ENCODE measurements around the gene TPO. TPM values are rescaled to one million over a fixed set of nuclear protein-coding genes. Genes with fewer than 3 reads are reported as not detected.

The TPO gene
- polyA plus RNA-seq, 1 donor from 2014 or later: not detected

DNA sequence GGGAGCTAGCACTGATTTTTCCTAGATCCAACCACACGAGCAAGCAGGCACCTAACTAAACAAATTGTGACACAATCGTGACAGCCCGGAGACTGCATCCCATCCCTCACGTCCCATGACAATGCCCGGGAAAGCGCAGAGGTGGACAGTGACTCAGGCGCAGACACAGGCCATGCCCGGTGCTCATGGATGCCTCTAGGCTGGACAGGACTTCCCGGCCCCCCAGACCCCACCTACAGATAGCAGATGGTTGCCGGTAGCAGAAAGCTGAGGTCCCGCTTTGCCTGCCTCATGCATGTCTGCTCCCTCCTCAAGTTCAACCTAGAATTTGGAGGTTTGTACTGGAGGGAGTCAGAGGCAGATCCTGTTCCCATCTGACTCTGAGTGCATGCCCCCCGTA, 81.0 kb downstream of the TPO start:
- Histone ChIP-seq H3K9me3 (ENCODE audit: low read length) (no peaks in the 10 kb centered on the region), H3K9me2 (ENCODE audit: insufficient read depth, low read length) (no peaks in the 10 kb centered on the region), H3K9ac (ENCODE audit: low read length) (no peak overlapping the region), H3F3A (ENCODE audit: insufficient read depth, low read length, poor library complexity, severe bottlenecking) (no peaks in the 10 kb centered on the region), H3K27me3 (ENCODE audit: insufficient read depth, low read depth, low read length) (no peaks in the 10 kb centered on the region), H2AFZ (ENCODE audit: low read depth, low read length) (no peak overlapping the region), H3K4me3 (ENCODE audit: low read length) (no peak overlapping the region), H3K4me2 (ENCODE audit: low read length) (no peak overlapping the region), H3K79me2 (replicated peaks; ENCODE audit: insufficient read depth, low read length) (no peaks in the 10 kb centered on the region), H3K27ac (ENCODE audit: low read length) (no peak overlapping the region), H4K20me1 (ENCODE audit: insufficient read depth) (no peaks in the 10 kb centered on the region), H3K36me3 (ENCODE audit: insufficient read depth, low read length) (no peaks in the 10 kb centered on the region)
- TF ChIP-seq REST (IDR thresholded peaks at IDR 0.05; ENCODE audit: borderline replicate concordance) (no peak), RAD21 (conservative IDR thresholded peaks at IDR 0.05) (no peak), POLR2AphosphoS5 (IDR thresholded peaks at IDR 0.05) (no peak), EP300 (conservative IDR thresholded peaks at IDR 0.05; ENCODE audit: poor library complexity, severe bottlenecking) (no peak), EZH2 (IDR thresholded peaks at IDR 0.05; ENCODE audit: borderline replicate concordance, insufficient read depth, low read length, poor library complexity, severe bottlenecking) (no peak), SMC3 (conservative IDR thresholded peaks at IDR 0.05; ENCODE audit: poor library complexity) (no peak), MXI1 (conservative IDR thresholded peaks at IDR 0.05; ENCODE audit: poor library complexity, severe bottlenecking) (no peak), TAF1 (IDR thresholded peaks at IDR 0.05; ENCODE audit: low read depth) (no peak)
- TF ChIP-seq, protein P1, sequence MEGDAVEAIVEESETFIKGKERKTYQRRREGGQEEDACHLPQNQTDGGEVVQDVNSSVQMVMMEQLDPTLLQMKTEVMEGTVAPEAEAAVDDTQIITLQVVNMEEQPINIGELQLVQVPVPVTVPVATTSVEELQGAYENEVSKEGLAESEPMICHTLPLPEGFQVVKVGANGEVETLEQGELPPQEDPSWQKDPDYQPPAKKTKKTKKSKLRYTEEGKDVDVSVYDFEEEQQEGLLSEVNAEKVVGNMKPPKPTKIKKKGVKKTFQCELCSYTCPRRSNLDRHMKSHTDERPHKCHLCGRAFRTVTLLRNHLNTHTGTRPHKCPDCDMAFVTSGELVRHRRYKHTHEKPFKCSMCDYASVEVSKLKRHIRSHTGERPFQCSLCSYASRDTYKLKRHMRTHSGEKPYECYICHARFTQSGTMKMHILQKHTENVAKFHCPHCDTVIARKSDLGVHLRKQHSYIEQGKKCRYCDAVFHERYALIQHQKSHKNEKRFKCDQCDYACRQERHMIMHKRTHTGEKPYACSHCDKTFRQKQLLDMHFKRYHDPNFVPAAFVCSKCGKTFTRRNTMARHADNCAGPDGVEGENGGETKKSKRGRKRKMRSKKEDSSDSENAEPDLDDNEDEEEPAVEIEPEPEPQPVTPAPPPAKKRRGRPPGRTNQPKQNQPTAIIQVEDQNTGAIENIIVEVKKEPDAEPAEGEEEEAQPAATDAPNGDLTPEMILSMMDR (IDR thresholded peaks at IDR 0.05; ENCODE audit: poor library complexity, severe bottlenecking): no peak

DNA sequence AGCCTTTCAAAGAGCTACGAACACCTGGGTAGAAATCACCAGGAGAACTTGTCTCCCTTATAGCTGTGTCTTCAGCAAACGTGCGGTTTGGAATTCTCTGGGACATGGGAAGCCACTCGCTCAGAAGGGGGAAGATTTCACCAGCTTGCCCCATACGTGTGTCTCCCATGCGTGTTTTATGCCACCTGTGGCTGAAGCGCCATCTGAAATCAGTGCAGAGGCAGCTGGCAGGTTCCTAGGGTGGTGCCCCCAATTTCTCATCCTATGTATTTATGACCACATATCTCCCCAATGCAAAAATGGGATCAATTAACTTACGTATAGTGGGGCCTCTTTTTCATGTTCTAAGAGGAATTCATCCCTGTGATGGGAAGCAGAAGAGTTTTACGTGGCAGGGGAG, 81.6 kb downstream of the TPO start:
- Histone ChIP-seq H3K36me3 (ENCODE audit: insufficient read depth, low read length) (no peaks in the 10 kb centered on the region), H3K27me3 (ENCODE audit: insufficient read depth, low read depth, low read length) (no peaks in the 10 kb centered on the region), H3K79me2 (replicated peaks; ENCODE audit: insufficient read depth, low read length) (no peaks in the 10 kb centered on the region), H3K4me3 (ENCODE audit: low read length) (no peak overlapping the region), H4K20me1 (ENCODE audit: insufficient read depth) (no peaks in the 10 kb centered on the region), H3K9ac (ENCODE audit: low read length) (no peak overlapping the region), H3K9me2 (ENCODE audit: insufficient read depth, low read length) (no peaks in the 10 kb centered on the region), H3K27ac (ENCODE audit: low read length) (no peak overlapping the region), H2AFZ (ENCODE audit: low read depth, low read length) (no peak overlapping the region), H3F3A (ENCODE audit: insufficient read depth, low read length, poor library complexity, severe bottlenecking) (no peaks in the 10 kb centered on the region), H3K4me2 (ENCODE audit: low read length) (no peak overlapping the region), H3K9me3 (ENCODE audit: low read length) (no peaks in the 10 kb centered on the region)
- TF ChIP-seq, protein P1 (IDR thresholded peaks at IDR 0.05; ENCODE audit: poor library complexity, severe bottlenecking): no peak
- TF ChIP-seq RAD21 (conservative IDR thresholded peaks at IDR 0.05) (no peak), TAF1 (IDR thresholded peaks at IDR 0.05; ENCODE audit: low read depth) (no peak), REST (IDR thresholded peaks at IDR 0.05; ENCODE audit: borderline replicate concordance) (no peak), POLR2AphosphoS5 (IDR thresholded peaks at IDR 0.05) (no peak), MXI1 (conservative IDR thresholded peaks at IDR 0.05; ENCODE audit: poor library complexity, severe bottlenecking) (no peak), EP300 (conservative IDR thresholded peaks at IDR 0.05; ENCODE audit: poor library complexity, severe bottlenecking) (no peak)
